HepG2 (cell line): Measurements from ENCODE around the gene EIF5A2. TPM values are rescaled to one million over a fixed set of nuclear protein-coding genes. Genes with fewer than 3 reads are reported as not detected.
A peak's percentile ranks its signal among the peaks of the same experiment; 100 is the strongest.

Experiments
- ATAC-seq: fragments of 200-7000 bp; cut with Tn5 transposase; 3 replicates; pipeline ENCODE4 v1.9.1; 2020; ENCODE audit warnings: mild to moderate bottlenecking, moderate library complexity
- BruUV-seq: library from RNA; stranded (reverse); fragments of 400-500 nt; replicated peaks from 2 replicates; lab custom pipeline; 2021; lab: Mats Ljungman, UMichigan
- CTCF ChIA-PET: fragments of 300-600 bp; formaldehyde crosslinking; extraction: SDS; loops from one replicate; lab custom pipeline; 2021; ENCODE audit warnings: low total read pairs, inconsistent platforms, low intra/inter-chr PET ratio; lab: Yijun Ruan, JAX
- POLR2A ChIA-PET: fragments of 350-600 bp; sonication (Branson Sonifier 250); formaldehyde crosslinking; loops from one replicate; lab custom pipeline; 2020; ENCODE audit warnings: antibody characterized with exemption, inconsistent platforms; lab: Yijun Ruan, JAX
- DNase-seq: peaks from one replicate; pipeline ENCODE4 v3.0.0-alpha.2; 2015; ENCODE audit warnings: low spot score
- FAIRE-seq: peaks from 3 replicates; lab custom pipeline; 2011; peaks lifted over from hg19 to GRCh38; lab: Jason Lieb, UNC
- H2AFZ ChIP-seq: one replicate; pipeline ENCODE4 v1.6.1; 2011; ENCODE audit warnings: low read length, inconsistent platforms
- H3K27ac ChIP-seq: fragments of 300-600 bp; 3 replicates; pipeline ENCODE4 v1.8.0; 2011; ENCODE audit warnings: mixed run types, mild to moderate bottlenecking, mixed read lengths, low read length, inconsistent platforms; ENCODE audit not compliant: insufficient read depth; ENCODE audit errors: extremely low read length
- H3K27me3 ChIP-seq, 2 experiments: fragments of 200-600 bp in 1 of 2; 2 replicates in 1 of 2; 3 replicates in 1 of 2; pipeline versions ENCODE4 v1.6.0 to v1.8.0; 2011; ENCODE audit warnings: low read length in 2 of 2, mild to moderate bottlenecking in 2 of 2, moderate library complexity in 2 of 2, inconsistent platforms in 1 of 2; ENCODE audit not compliant: insufficient read depth in 2 of 2, control insufficient read depth in 1 of 2
- H3K36me3 ChIP-seq, 2 experiments: fragments of 200-600 bp in 1 of 2; replicated peaks in 1 of 2; 2 replicates in 1 of 2; 3 replicates in 1 of 2; pipeline versions ENCODE4 v1.5.1 to v1.8.0; 2011; ENCODE audit warnings: low read length in 2 of 2, inconsistent platforms in 1 of 2; ENCODE audit not compliant: insufficient read depth in 2 of 2, control insufficient read depth in 1 of 2
- H3K4me1 ChIP-seq: 2 replicates; pipeline ENCODE4 v1.5.1; 2012; ENCODE audit warnings: low read length, inconsistent platforms; ENCODE audit not compliant: insufficient read depth
- H3K4me2 ChIP-seq: 2 replicates; pipeline ENCODE4 v1.6.0; 2011; ENCODE audit warnings: low read depth, low read length, inconsistent platforms
- H3K4me3 ChIP-seq, 3 experiments: fragments of 200-600 bp in 1 of 3; sonication (generic), shearing (Covaris generic) in 1 of 3; replicated peaks in 1 of 3; 2 replicates each; pipeline ENCODE4 v1.5.1; 2011 to 2016; ENCODE audit warnings: low read length in 3 of 3, inconsistent platforms in 2 of 3, low read depth in 2 of 3, mild to moderate bottlenecking in 2 of 3, control low read depth in 1 of 3, mixed read lengths in 1 of 3; ENCODE audit not compliant: insufficient read depth in 1 of 3
- H3K79me2 ChIP-seq: one replicate; pipeline ENCODE4 v1.6.1; 2011; ENCODE audit warnings: low read length, inconsistent platforms; ENCODE audit not compliant: insufficient read depth
- H3K9ac ChIP-seq: 2 replicates; pipeline ENCODE4 v1.6.0; 2011; ENCODE audit warnings: mild to moderate bottlenecking, low read depth, low read length, inconsistent platforms; ENCODE audit not compliant: insufficient read depth
- H3K9me3 ChIP-seq: 2 replicates; pipeline ENCODE4 v1.5.1; 2012; ENCODE audit warnings: mild to moderate bottlenecking, low read length
- H4K20me1 ChIP-seq: 2 replicates; pipeline ENCODE4 v1.6.0; 2011; ENCODE audit warnings: inconsistent platforms, mild to moderate bottlenecking, low read length, moderate library complexity; ENCODE audit not compliant: insufficient read depth
- CEBPB ChIP-seq: IDR thresholded peaks from 2 replicates; pipeline ENCODE4 v1.6.1; 2011; ENCODE audit warnings: low read depth, low read length, improper control_type of control experiment, borderline replicate concordance
- HMG20A ChIP-seq: IDR thresholded peaks from 2 replicates; pipeline ENCODE4 v1.6.1; 2016; ENCODE audit warnings: borderline replicate concordance
- MAZ ChIP-seq, 2 experiments: sonication (generic) in 1 of 2; formaldehyde crosslinking in 1 of 2; IDR thresholded peaks; 2 replicates each; pipeline versions ENCODE4 v1.5.0 to v1.6.1; 2012 to 2020; ENCODE audit warnings: low read depth in 2 of 2, mild to moderate bottlenecking in 2 of 2, borderline replicate concordance in 1 of 2, improper control_type of control experiment in 1 of 2, low read length in 1 of 2, missing genetic modification reagents in 1 of 2, moderate library complexity in 1 of 2
- SAP130 ChIP-seq: IDR thresholded peaks from 2 replicates; pipeline ENCODE4 v1.6.1; 2016; ENCODE audit warnings: low read depth
- ZFP36L2 ChIP-seq: sonication (generic); formaldehyde crosslinking; IDR thresholded peaks from 2 replicates; pipeline ENCODE4 v1.4.0; 2020; ENCODE audit warnings: missing genetic modification reagents
- ZNF512B ChIP-seq: sonication (generic); formaldehyde crosslinking; IDR thresholded peaks from 2 replicates; pipeline ENCODE4 v1.5.1; 2020; ENCODE audit warnings: missing genetic modification reagents, mild to moderate bottlenecking, borderline replicate concordance
- ZNF788 ChIP-seq: sonication (generic); formaldehyde crosslinking; IDR thresholded peaks from 2 replicates; pipeline ENCODE4 v1.5.0; 2020; ENCODE audit warnings: mild to moderate bottlenecking, missing genetic modification reagents, borderline replicate concordance
- ZSCAN30 ChIP-seq: sonication (generic); formaldehyde crosslinking; IDR thresholded peaks from 2 replicates; pipeline ENCODE4 v1.5.0; 2020; ENCODE audit warnings: mild to moderate bottlenecking, missing genetic modification reagents
- WGBS: methylation state at CpG from one replicate; pipeline ENCODE4 v1.1.6; 2017; ENCODE audit warnings: low lambda C conversion rate; 5-methylcytosine and 5-hydroxymethylcytosine counted together
- in situ Hi-C: cut with HindIII; loops from 2 replicates; pipeline ENCODE4 v1.10.0; 2017; ENCODE audit warnings: low pct_unique_long_range_greater_than_20kb; ENCODE audit not compliant: extremely low pct_ligation_motif_present
- intact Hi-C: fragments of 100-400 bp; cut with micrococcal nuclease; formaldehyde crosslinking; loops from one replicate; pipeline ENCODE4 v1.10.0; 2022; ENCODE audit not compliant: unreplicated experiment
- polyA plus RNA-seq, 8 experiments: library from polyadenylated mRNA; depleted of rRNA in 3 of 8; stranded (reverse) in 7 of 8; unstranded in 1 of 8; fragments of >200 nt; fragmentation: Illumina TruSeq in 4 of 8; extraction: Trizol in 4 of 8; gene quantifications; 2 replicates each; pipeline versions ENCODE4 v1.2.1 to v1.2.3, GENCODE V29; 2011 to 2016; ENCODE audit warnings: low read depth in 4 of 8, missing spikeins in 1 of 8, mixed read lengths in 1 of 8; ENCODE audit not compliant: insufficient read depth in 1 of 8
- total RNA-seq, 5 experiments: library from RNA; depleted of rRNA; stranded (reverse); fragments of >200 nt; fragmentation: Illumina TruSeq; extraction: Trizol; gene quantifications; 2 replicates each; pipeline ENCODE4 v1.2.3, GENCODE V29; 2016; ENCODE audit warnings: low read depth in 1 of 5

EIF5A2 gene
- total and polyA plus RNA-seq, 2 of the 13 experiments (the other 11 are each of a cell fraction or from before 2014, with no cell fraction given), result 3.5 to 9.4 TPM

- TF ChIP-seq ZNF512B (peak; percentile 69; the same call in 1 of the 2 replicates), ZNF788 (peak; percentile 30; the same call in 1 of the 2 replicates), SAP130 (CRISPR knock-in tag) (peak; percentile 22; the same call in 1 of the 2 replicates), MAZ (IDR thresholded peaks at IDR 0.05; ENCODE audit: borderline replicate concordance, low read depth, low read length) (no peak), MAZ (CRISPR knock-in tag; IDR thresholded peaks at IDR 0.05; ENCODE audit: low read depth) (0 out of 2 replicates have a peak, but pooled peaks have one; percentile 2), CEBPB (0 out of 2 replicates have a peak, but pooled peaks have one; percentile 39)
These were observed 701 bp downstream of the EIF5A2 start (continued) for GRCh38 chr3:170907637-170908234.

- ATAC-seq, result no peak
- Histone ChIP-seq H3K79me2 (no peaks in the 10 kb centered on the region), H3K27me3 (no peaks in the 10 kb centered on the region), H3K4me1 (peaks cover 36% of the 10 kb centered on the region), H3K36me3 (no peaks in the 10 kb centered on the region; a peak in 1 of 5 replicates), H3K4me3 (no peak overlapping the region), H2AFZ (no peak overlapping the region), H3K9me3 (peaks cover 5% of the 10 kb centered on the region), H3K27ac (no peak overlapping the region), H3K4me2 (no peak overlapping the region), H4K20me1 (no peaks in the 10 kb centered on the region)
- DNase-seq, result no peak
- no peak for FAIRE-seq
- no TSS peak for BruUV-seq
- intact Hi-C loops, result no loop called here
- TF ChIP-seq ZFP36L2 (CRISPR knock-in tag) (no peak), CEBPB (peak; percentile 51; the same call in 1 of the 2 replicates), ZSCAN30 (CRISPR knock-in tag) (no peak), HMG20A (no peak)
- TF ChIP-seq, all 625 proteins: peak for 1
- POLR2A ChIA-PET, result no interaction called here
- CTCF ChIA-PET, result no interaction called here
- no peak overlapping the region for H3K9ac ChIP-seq
- WGBS, result 81% methylated on average over 2 of the region's 2 CpGs
- in situ Hi-C loops, result no loop called here
These were observed 2.6 kb downstream of the EIF5A2 start for GRCh38 chr3:170905862-170906261.
